ENCODE results near the gene ZNF746.

Gene ZNF746

GRCh38 chr7:149477494-149478443 is 19.8 kb downstream of the ZNF746 start:
- no peaks in the 10 kb centered on the region for H3K27me3 ChIP-seq (replicated peaks; ENCODE audit: insufficient read depth, low read length)
- TF ChIP-seq EZH2 (optimal IDR thresholded peaks at IDR 0.05; ENCODE audit: low read depth, low read length) = no peak
- TF ChIP-seq EZH2phosphoT487 (IDR thresholded peaks at IDR 0.05; ENCODE audit: low read length) = no peak
- H3K36me3 ChIP-seq (replicated peaks; ENCODE audit: insufficient read depth, low read length) = no peaks in the 10 kb centered on the region; the same call in 1 of the 2 replicates

GRCh38 chr7:149476791-149477190 is 20.8 kb downstream of the ZNF746 start:
- TF ChIP-seq EZH2 (optimal IDR thresholded peaks at IDR 0.05; ENCODE audit: low read depth, low read length) = no peak
- TF ChIP-seq CTCF (IDR thresholded peaks at IDR 0.05; ENCODE audit: low read length) = no peak
- TF ChIP-seq EZH2phosphoT487 (IDR thresholded peaks at IDR 0.05; ENCODE audit: low read length) = no peak
- Histone ChIP-seq H4K20me1 (ENCODE audit: insufficient read depth, low read length) (no peaks in the 10 kb centered on the region), H3K9me2 (replicated peaks; ENCODE audit: insufficient read depth, low read length) (no peaks in the 10 kb centered on the region), H3K4me3 (ENCODE audit: low read length) (no peak overlapping the region), H3K79me2 (ENCODE audit: low read length) (no peaks in the 10 kb centered on the region), H3K9me3 (replicated peaks; ENCODE audit: insufficient read depth, low read length) (no peaks in the 10 kb centered on the region), H3K27ac (ENCODE audit: low read length) (no peak overlapping the region), H3K4me2 (ENCODE audit: low read depth, low read length) (no peak overlapping the region), H3K36me3 (replicated peaks; ENCODE audit: insufficient read depth, low read length) (no peaks in the 10 kb centered on the region; the same call in 1 of the 2 replicates), H3K27me3 (replicated peaks; ENCODE audit: insufficient read depth, low read length) (no peaks in the 10 kb centered on the region), H3K4me1 (ENCODE audit: low read length) (no peaks in the 10 kb centered on the region), H3K9ac (ENCODE audit: low read length) (no peak overlapping the region), H3F3A (ENCODE audit: insufficient read depth, low read length) (no peaks in the 10 kb centered on the region), H2AFZ (ENCODE audit: low read length) (no peak overlapping the region)
- DNase-seq = no peak

More at GRCh38 chr7:149477494-149478443, 19.8 kb downstream of the ZNF746 start:
- H3K9me2 ChIP-seq (replicated peaks; ENCODE audit: insufficient read depth, low read length) = no peaks in the 10 kb centered on the region
- H3K79me2 ChIP-seq (ENCODE audit: low read length) = no peaks in the 10 kb centered on the region
- no peak for DNase-seq
- no peak overlapping the region for H3K4me3 ChIP-seq (ENCODE audit: low read length)
- H2AFZ ChIP-seq (ENCODE audit: low read length) = no peak overlapping the region
- H3F3A ChIP-seq (ENCODE audit: insufficient read depth, low read length) = no peaks in the 10 kb centered on the region
- no peaks in the 10 kb centered on the region for H3K9me3 ChIP-seq (replicated peaks; ENCODE audit: insufficient read depth, low read length)
- no peak overlapping the region for H3K27ac ChIP-seq (ENCODE audit: low read length)
- H3K4me2 ChIP-seq (ENCODE audit: low read depth, low read length) = no peak overlapping the region
- no peaks in the 10 kb centered on the region for H3K4me1 ChIP-seq (ENCODE audit: low read length)
- H3K9ac ChIP-seq (ENCODE audit: low read length) = no peak overlapping the region
- H4K20me1 ChIP-seq (ENCODE audit: insufficient read depth, low read length) = no peaks in the 10 kb centered on the region

- no peak overlapping the region for H3K9ac ChIP-seq (ENCODE audit: low read length)
- no peaks in the 10 kb centered on the region for H4K20me1 ChIP-seq (ENCODE audit: insufficient read depth, low read length)
- no peaks in the 10 kb centered on the region for H3F3A ChIP-seq (ENCODE audit: insufficient read depth, low read length)
Measured at GRCh38 chr7:149475121-149476045, 22.2 kb downstream of the ZNF746 start.

More at GRCh38 chr7:149475121-149476045, 22.2 kb downstream of the ZNF746 start:
- DNase-seq = no peak
- H3K4me2 ChIP-seq (ENCODE audit: low read depth, low read length) = no peak overlapping the region
- H2AFZ ChIP-seq (ENCODE audit: low read length) = no peak overlapping the region
- no peaks in the 10 kb centered on the region for H3K79me2 ChIP-seq (ENCODE audit: low read length)
- no peaks in the 10 kb centered on the region for H3K4me1 ChIP-seq (ENCODE audit: low read length)
- no peaks in the 10 kb centered on the region for H3K9me2 ChIP-seq (replicated peaks; ENCODE audit: insufficient read depth, low read length)
- no peak overlapping the region for H3K27ac ChIP-seq (ENCODE audit: low read length)
- no peak overlapping the region for H3K4me3 ChIP-seq (ENCODE audit: low read length)
- no peak for TF ChIP-seq CTCF (IDR thresholded peaks at IDR 0.05; ENCODE audit: low read length)
- TF ChIP-seq EZH2phosphoT487 (IDR thresholded peaks at IDR 0.05; ENCODE audit: low read length) = no peak
- no peak for TF ChIP-seq EZH2 (optimal IDR thresholded peaks at IDR 0.05; ENCODE audit: low read depth, low read length)
- no peaks in the 10 kb centered on the region; the same call in 1 of the 2 replicates for H3K36me3 ChIP-seq (replicated peaks; ENCODE audit: insufficient read depth, low read length)
- H3K27me3 ChIP-seq (replicated peaks; ENCODE audit: insufficient read depth, low read length) = no peaks in the 10 kb centered on the region
- H3K9me3 ChIP-seq (replicated peaks; ENCODE audit: insufficient read depth, low read length) = no peaks in the 10 kb centered on the region
